Endometrial microvascular endothelial cells (primary cell): ENCODE data around the gene PIGV. TPM values are rescaled to one million over a fixed set of nuclear protein-coding genes. Genes with fewer than 3 reads are reported as not detected.

Source experiments
- total RNA-seq: library from RNA; depleted of rRNA; stranded (reverse); fragments of >200 nt; gene quantifications from one replicate; pipeline ENCODE4 v1.2.3, GENCODE V29; 2015; ENCODE audit errors: inconsistent ontology term

The PIGV gene
- total RNA-seq, 1 donor from 2014 or later, result 4.9 TPM

Other genes with a start within 250 kb of the PIGV start
- gene ARID1A, start 91.9 kb upstream of the PIGV start, total RNA-seq, result 28.4 TPM
- gene ZDHHC18, start 38.7 kb downstream of the PIGV start, total RNA-seq, result 15.5 TPM
- gene SFN, start 75.2 kb downstream of the PIGV start, total RNA-seq, result 3.1 TPM
- 9.0 TPM for gene GPN2, start 102.3 kb downstream of the PIGV start, total RNA-seq
- gene GPATCH3, start 112.5 kb downstream of the PIGV start, total RNA-seq, result 12.4 TPM
- not detected for gene NR0B2, start 126.0 kb downstream of the PIGV start, total RNA-seq
- gene NUDC, start 133.8 kb downstream of the PIGV start, total RNA-seq, result 84.0 TPM
- gene KDF1, start 172.5 kb downstream of the PIGV start, total RNA-seq, result not detected
- 49.9 TPM for gene TRNP1, start 205.7 kb downstream of the PIGV start, total RNA-seq
- gene TENT5B, start 224.9 kb downstream of the PIGV start, total RNA-seq, result 4.1 TPM